CD4-positive, alpha-beta memory T cell (primary cell): ENCODE results near the gene NUAK1. TPM values are rescaled to one million over a fixed set of nuclear protein-coding genes. Genes with fewer than 3 reads are reported as not detected.

Source experiments
- CTCF ChIA-PET: fragments of 350-600 bp; sonication (Branson Sonifier 250); formaldehyde crosslinking; loops from one replicate; lab custom pipeline; 2021; ENCODE audit warnings: inconsistent platforms; ENCODE audit not compliant: partially characterized antibody; lab: Charles Lee
- POLR2A ChIA-PET: fragments of 350-600 bp; sonication (Branson Sonifier 250); formaldehyde crosslinking; loops from one replicate; lab custom pipeline; 2021; ENCODE audit not compliant: partially characterized antibody; lab: Charles Lee
- DNase-seq, 5 donors: peaks; one replicate each; pipeline versions ENCODE4 v3.0.0 to v3.0.0-alpha.2; 2020 to 2022; ENCODE audit warnings: mixed read lengths in 1 of 5
- H3K27ac ChIP-seq: one replicate; pipeline ENCODE4 v1.7.0; 2013; ENCODE audit warnings: low read depth, low read length
- H3K27me3 ChIP-seq: 2 replicates; pipeline ENCODE4 v1.7.0; 2013; ENCODE audit warnings: mild to moderate bottlenecking, low read length, moderate library complexity; ENCODE audit not compliant: insufficient read depth
- H3K36me3 ChIP-seq: 2 replicates; pipeline ENCODE4 v1.7.0; 2013; ENCODE audit warnings: mild to moderate bottlenecking, low read length, moderate library complexity; ENCODE audit not compliant: insufficient read depth
- H3K4me1 ChIP-seq: 2 replicates; pipeline ENCODE4 v1.7.0; 2013; ENCODE audit warnings: mild to moderate bottlenecking, low read length, moderate library complexity; ENCODE audit not compliant: insufficient read depth
- H3K4me3 ChIP-seq, 2 donors: one replicate each; pipeline ENCODE4 v1.7.0; 2013; ENCODE audit warnings: low read length in 2 of 2, mild to moderate bottlenecking in 1 of 2
- H3K9me3 ChIP-seq, 2 donors: one replicate each; pipeline ENCODE4 v1.7.0; 2013; ENCODE audit warnings: low read length in 2 of 2, control low read depth in 1 of 2; ENCODE audit not compliant: control insufficient read depth in 1 of 2
- H3K27ac Mint-ChIP-seq, 7 donors: one replicate each; pipeline ENCODE4 v1.8.0; 2020 to 2021; ENCODE audit warnings: mixed read lengths in 7 of 7, mild to moderate bottlenecking in 6 of 7, inconsistent platforms in 3 of 7, moderate library complexity in 3 of 7
- H3K27me3 Mint-ChIP-seq, 2 donors: one replicate each; pipeline ENCODE4 v1.8.0; 2020 to 2021; ENCODE audit warnings: mixed read lengths in 2 of 2
- H3K36me3 Mint-ChIP-seq, 2 donors: one replicate each; pipeline ENCODE4 v1.8.0; 2020 to 2021; ENCODE audit warnings: mixed read lengths in 2 of 2, inconsistent platforms in 1 of 2, mild to moderate bottlenecking in 1 of 2
- H3K4me1 Mint-ChIP-seq, 4 donors: one replicate each; pipeline ENCODE4 v1.8.0; 2020 to 2021; ENCODE audit warnings: mixed read lengths in 4 of 4, mild to moderate bottlenecking in 1 of 4
- H3K4me3 Mint-ChIP-seq, 8 donors: one replicate each; pipeline ENCODE4 v1.8.0; 2020 to 2021; ENCODE audit warnings: mixed read lengths in 8 of 8, mild to moderate bottlenecking in 7 of 8, moderate library complexity in 6 of 8, inconsistent platforms in 3 of 8
- H3K9me3 Mint-ChIP-seq, 8 donors: one replicate each; pipeline ENCODE4 v1.8.0; 2020 to 2021; ENCODE audit warnings: mixed read lengths in 8 of 8, mild to moderate bottlenecking in 5 of 8, inconsistent platforms in 3 of 8, moderate library complexity in 1 of 8
- intact Hi-C: fragments of 100-400 bp; cut with micrococcal nuclease; formaldehyde crosslinking; loops from one replicate; pipeline ENCODE4 v1.15.1; 2023
- polyA plus RNA-seq, 2 donors: library from polyadenylated mRNA; unstranded; fragments of 300-500 nt; fragmentation: Illumina TruSeq; gene quantifications; one replicate each; pipeline ENCODE4 v1.2.3, GENCODE V29; 2021
- total RNA-seq, 2 experiments: library from RNA; stranded (reverse); gene quantifications; one replicate each; pipeline ENCODE4 v1.2.3, GENCODE V29; 2021

The NUAK1 gene
- total and polyA plus RNA-seq, 4 experiments from 2014 or later: not detected

DNA sequence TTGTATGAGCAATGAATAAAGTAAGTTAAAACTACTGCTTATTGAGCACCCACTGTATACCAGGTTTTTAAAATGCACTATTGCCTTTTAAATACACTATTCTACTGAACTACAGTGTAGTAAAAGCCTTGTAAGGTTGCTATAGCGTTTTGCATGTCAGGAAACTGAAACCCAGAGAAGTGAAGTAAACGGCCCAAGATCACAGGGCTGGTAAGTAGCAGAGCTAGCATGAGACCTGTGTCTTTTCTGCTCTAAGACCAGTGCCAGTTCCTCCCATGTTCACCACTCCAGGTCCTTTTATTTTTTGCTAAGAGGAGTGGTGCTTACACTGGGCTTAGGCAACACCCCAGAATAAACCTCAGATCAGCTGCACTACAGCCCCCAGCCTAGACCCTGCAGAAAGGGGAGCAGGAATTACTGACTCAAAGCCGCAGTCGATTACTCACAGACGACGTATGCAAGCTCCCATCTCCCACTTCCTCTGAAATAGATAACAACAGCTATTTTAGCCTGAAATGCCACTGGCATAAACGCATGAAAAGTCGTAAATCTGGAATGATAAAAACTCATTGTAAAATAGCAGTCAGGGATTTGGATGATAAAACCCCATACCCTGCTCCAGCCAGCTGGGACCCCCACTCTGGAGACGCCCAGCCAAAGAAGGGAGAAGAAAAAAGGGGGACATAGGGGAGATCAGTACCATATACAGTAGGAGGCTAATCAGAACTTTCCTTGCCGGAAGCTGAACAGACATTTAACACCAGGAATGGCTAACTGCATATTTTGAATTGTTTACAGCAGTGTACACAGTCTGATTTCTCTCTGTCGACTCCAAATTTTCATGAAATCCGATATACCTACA is 108.3 kb downstream of the NUAK1 start:
- Mint-ChIP-seq H3K27ac (no peak overlapping the region), H3K9me3 (peaks cover 0 to 2% (median 0%) of the 10 kb centered on the region in 8 donors), H3K4me3 (no peak overlapping the region), H3K27me3 (peaks cover 6 to 9% of the 10 kb centered on the region in 2 donors), H3K4me1 (peaks cover 0 to 1% (median 0%) of the 10 kb centered on the region in 4 donors), H3K36me3 (no peaks in the 10 kb centered on the region)
- ChIA-PET CTCF (interaction anchor here (1.2 kb wide), 1 partner anchor 10 kb away, joined by 3 read pairs; no protein-coding TSS in a partner anchor), POLR2A (no interaction called here)
- no peaks in the 10 kb centered on the region for H3K36me3 ChIP-seq
- H3K4me3 ChIP-seq: no peak overlapping the region
- H3K4me1 ChIP-seq: no peaks in the 10 kb centered on the region
- H3K27me3 ChIP-seq: no peaks in the 10 kb centered on the region
- no peak for DNase-seq
- intact Hi-C loops: no loop called here
- no peaks in the 10 kb centered on the region for H3K9me3 ChIP-seq
- no peak overlapping the region for H3K27ac ChIP-seq

DNA sequence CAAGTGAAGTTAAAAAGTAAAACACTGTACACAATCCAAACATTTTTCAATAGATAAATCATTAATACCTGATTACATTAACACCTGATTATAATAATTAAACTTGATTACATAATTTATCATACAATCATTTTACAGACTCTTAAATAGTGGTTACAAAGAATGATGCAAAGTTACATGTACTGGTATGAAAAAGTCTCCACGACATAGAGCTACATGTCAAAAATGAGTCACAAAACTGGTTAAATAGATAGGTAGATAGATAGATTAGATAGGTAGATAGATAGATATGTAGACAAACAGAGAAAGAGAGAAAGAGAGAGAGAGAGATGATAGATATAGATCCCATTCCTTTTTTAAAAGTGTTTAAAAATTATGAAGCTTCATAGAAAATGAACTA is 109.2 kb downstream of the NUAK1 start:
- Mint-ChIP-seq H3K9me3 (peaks cover 0 to 2% (median 0%) of the 10 kb centered on the region in 8 donors), H3K4me1 (peaks cover 0 to 1% (median 0%) of the 10 kb centered on the region in 4 donors), H3K4me3 (no peak overlapping the region), H3K36me3 (no peaks in the 10 kb centered on the region), H3K27ac (no peak overlapping the region), H3K27me3 (peaks cover 6% of the 10 kb centered on the region in 2 donors)
- Histone ChIP-seq H3K4me3 (no peak overlapping the region), H3K27me3 (no peaks in the 10 kb centered on the region), H3K9me3 (no peaks in the 10 kb centered on the region), H3K27ac (no peak overlapping the region), H3K4me1 (no peaks in the 10 kb centered on the region), H3K36me3 (no peaks in the 10 kb centered on the region)
- ChIA-PET POLR2A (no interaction called here), CTCF (interaction anchor here (1.2 kb wide), 1 partner anchor 9 kb away, joined by 3 read pairs; no protein-coding TSS in a partner anchor)
- no peak for DNase-seq
- intact Hi-C loops: no loop called here

DNA sequence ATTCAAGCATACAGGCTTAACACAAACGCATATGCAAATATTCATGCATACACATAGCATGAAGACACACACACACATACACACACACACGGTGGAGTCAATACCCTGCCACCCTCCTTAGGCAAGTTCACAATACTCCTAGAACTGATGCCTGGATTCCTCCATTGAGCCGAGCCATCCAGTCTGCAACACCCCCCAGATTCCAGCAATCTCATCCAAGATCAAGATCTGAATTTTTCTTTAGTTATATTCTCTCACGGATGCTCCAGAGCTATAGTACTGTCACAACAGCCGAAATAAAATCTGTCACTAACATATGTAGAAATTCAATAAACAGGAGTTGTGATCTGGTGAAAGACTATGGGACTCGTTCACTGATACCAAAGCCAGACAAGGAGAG is 110.8 kb downstream of the NUAK1 start:
- Histone ChIP-seq H3K4me3 (no peak overlapping the region), H3K9me3 (no peaks in the 10 kb centered on the region), H3K36me3 (no peaks in the 10 kb centered on the region), H3K27me3 (no peaks in the 10 kb centered on the region), H3K27ac (no peak overlapping the region), H3K4me1 (no peaks in the 10 kb centered on the region)
- H3K27me3 Mint-ChIP-seq: peaks cover 6% of the 10 kb centered on the region in 2 donors
- H3K27ac Mint-ChIP-seq: no peak overlapping the region
- peaks cover 0 to 1% (median 0%) of the 10 kb centered on the region in 4 donors for H3K4me1 Mint-ChIP-seq
- intact Hi-C loops: no loop called here
- H3K36me3 Mint-ChIP-seq: no peaks in the 10 kb centered on the region
- CTCF ChIA-PET: no interaction called here
- no peak overlapping the region for H3K4me3 Mint-ChIP-seq
- peaks cover 0 to 2% (median 0%) of the 10 kb centered on the region in 8 donors for H3K9me3 Mint-ChIP-seq
- DNase-seq: no peak
- POLR2A ChIA-PET: no interaction called here

DNA sequence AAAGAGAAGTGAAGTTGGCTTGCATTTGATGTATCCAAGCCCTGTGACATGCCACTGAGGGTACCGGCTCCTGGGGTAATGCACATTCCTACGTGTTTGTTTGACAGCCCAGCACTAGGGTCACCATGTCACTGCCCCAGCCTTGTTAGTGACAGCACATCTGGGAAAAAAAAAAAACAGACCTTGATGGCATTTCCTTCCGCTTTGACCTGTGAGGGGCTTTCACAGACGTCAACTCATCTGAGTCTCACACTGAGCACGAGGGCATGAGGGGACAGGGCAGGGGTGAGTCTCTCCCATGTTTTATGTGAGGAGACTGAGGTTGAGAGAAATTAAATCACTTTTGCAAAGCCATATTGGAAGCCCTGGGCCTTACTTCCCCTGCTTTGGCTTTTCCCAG is 111.5 kb downstream of the NUAK1 start:
- DNase-seq: no peak
- no peaks in the 10 kb centered on the region for H3K9me3 ChIP-seq
- intact Hi-C loops: no loop called here
- no peaks in the 10 kb centered on the region for H3K36me3 ChIP-seq
- H3K27ac ChIP-seq: no peak overlapping the region
- no peaks in the 10 kb centered on the region for H3K4me1 ChIP-seq
- no peaks in the 10 kb centered on the region for H3K36me3 Mint-ChIP-seq
- ChIA-PET POLR2A (no interaction called here), CTCF (no interaction called here)
- no peaks in the 10 kb centered on the region for H3K27me3 ChIP-seq
- peaks cover 4 to 6% of the 10 kb centered on the region in 2 donors for H3K27me3 Mint-ChIP-seq
- H3K4me1 Mint-ChIP-seq: peaks cover 0 to 1% (median 0%) of the 10 kb centered on the region in 4 donors
- peaks cover 0 to 2% (median 0%) of the 10 kb centered on the region in 8 donors for H3K9me3 Mint-ChIP-seq
- H3K4me3 Mint-ChIP-seq: no peak overlapping the region
- H3K4me3 ChIP-seq: no peak overlapping the region
- H3K27ac Mint-ChIP-seq: no peak overlapping the region

DNA sequence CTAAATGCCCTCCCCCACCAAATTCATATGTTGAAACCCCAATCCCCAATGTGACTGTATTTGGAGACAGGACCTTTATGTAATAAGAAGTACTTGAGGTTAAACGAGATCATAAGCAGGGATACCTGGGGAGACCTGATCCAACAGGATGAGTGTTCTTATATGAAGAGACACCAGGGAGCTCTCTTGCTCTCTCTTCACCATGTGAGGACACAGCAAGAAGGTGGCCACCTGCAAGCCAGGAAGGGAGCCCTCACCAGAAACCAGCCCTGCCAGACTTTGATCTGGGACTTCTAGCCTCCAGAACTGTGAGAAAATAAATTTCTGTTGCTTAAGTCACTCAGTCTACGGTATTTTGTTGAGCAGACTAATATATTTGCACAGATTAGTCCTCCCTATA is 113.6 kb downstream of the NUAK1 start:
- CTCF ChIA-PET: no interaction called here
- Mint-ChIP-seq H3K4me3 (no peak overlapping the region), H3K27me3 (peaks cover 4 to 6% of the 10 kb centered on the region in 2 donors), H3K36me3 (no peaks in the 10 kb centered on the region), H3K4me1 (peaks cover 0 to 1% (median 0%) of the 10 kb centered on the region in 4 donors), H3K27ac (no peak overlapping the region), H3K9me3 (peaks cover 0 to 2% (median 0%) of the 10 kb centered on the region in 8 donors)
- POLR2A ChIA-PET: no interaction called here
- Histone ChIP-seq H3K9me3 (no peaks in the 10 kb centered on the region), H3K36me3 (no peaks in the 10 kb centered on the region), H3K4me1 (no peaks in the 10 kb centered on the region), H3K4me3 (no peak overlapping the region), H3K27me3 (no peaks in the 10 kb centered on the region), H3K27ac (no peak overlapping the region)
- DNase-seq: no peak
- intact Hi-C loops: no loop called here

DNA sequence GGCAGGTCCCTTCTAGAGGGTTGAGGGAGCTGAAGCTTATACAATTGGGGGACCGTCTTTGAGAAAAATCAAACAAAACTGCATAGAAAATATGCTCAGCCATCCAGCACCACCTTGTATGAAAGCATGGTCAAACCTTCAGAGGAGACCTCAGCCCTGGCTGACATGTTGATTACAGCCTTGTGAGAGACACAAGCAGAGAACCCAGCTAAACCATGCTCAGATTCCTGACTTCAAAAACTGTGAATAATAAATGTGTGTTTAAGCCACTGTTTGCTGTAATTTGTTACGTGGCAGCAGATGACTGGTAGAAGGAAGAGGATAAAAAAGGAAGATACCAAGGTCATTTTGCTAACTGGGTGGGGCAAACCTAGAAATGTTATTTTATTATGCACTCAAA is 115.7 kb downstream of the NUAK1 start:
- peaks cover 7 to 8% of the 10 kb centered on the region in 2 donors for H3K27me3 Mint-ChIP-seq
- CTCF ChIA-PET: no interaction called here
- DNase-seq: no peak

DNA sequence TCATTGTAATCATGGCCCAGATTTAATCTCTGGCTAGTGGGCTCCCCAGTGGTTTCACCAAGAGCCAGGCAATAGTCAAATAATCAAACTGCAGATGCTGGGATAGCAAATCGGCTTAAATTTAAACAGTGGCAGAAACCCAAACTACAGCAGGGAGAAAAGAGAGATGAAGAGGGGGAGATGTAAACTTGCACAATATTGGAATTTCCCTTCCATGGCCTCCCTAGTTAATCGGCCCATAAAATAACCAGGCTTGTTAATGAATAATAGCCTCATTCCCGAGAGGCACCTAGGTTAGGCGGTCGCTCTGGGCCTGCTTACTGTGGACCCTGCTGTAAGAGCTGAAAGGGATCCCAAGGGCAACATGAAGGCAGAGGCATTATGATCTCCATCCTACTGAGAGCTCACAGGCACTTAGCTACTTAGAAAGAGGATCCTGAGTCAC is 116.2 kb downstream of the NUAK1 start:
- no peak overlapping the region for H3K4me3 Mint-ChIP-seq
- H3K4me1 Mint-ChIP-seq: peaks cover 0 to under 1% (median 0%) of the 10 kb centered on the region in 4 donors
- ChIA-PET POLR2A (no interaction called here), CTCF (no interaction called here)
- DNase-seq: no peak
- Histone ChIP-seq H3K4me1 (no peaks in the 10 kb centered on the region), H3K36me3 (no peaks in the 10 kb centered on the region), H3K27me3 (no peaks in the 10 kb centered on the region), H3K4me3 (no peak overlapping the region), H3K27ac (no peak overlapping the region), H3K9me3 (no peaks in the 10 kb centered on the region)
- no peak overlapping the region for H3K27ac Mint-ChIP-seq
- H3K36me3 Mint-ChIP-seq: peaks cover 0 to 5% of the 10 kb centered on the region in 2 donors
- peaks cover 3 to 23% (median 11%) of the 10 kb centered on the region in 8 donors for H3K9me3 Mint-ChIP-seq
- peaks cover 3 to 6% of the 10 kb centered on the region in 2 donors for H3K27me3 Mint-ChIP-seq
- intact Hi-C loops: no loop called here

More for the DNA sequence above, 115.7 kb downstream of the NUAK1 start:
- H3K9me3 Mint-ChIP-seq: peaks cover 3 to 18% (median 11%) of the 10 kb centered on the region in 8 donors
- intact Hi-C loops: no loop called here
- H3K4me1 Mint-ChIP-seq: peaks cover 0 to 1% (median 0%) of the 10 kb centered on the region in 4 donors
- H3K36me3 Mint-ChIP-seq: peaks cover 0 to 5% of the 10 kb centered on the region in 2 donors
- no peak overlapping the region for H3K4me3 ChIP-seq
- H3K4me3 Mint-ChIP-seq: no peak overlapping the region
- no peaks in the 10 kb centered on the region for H3K4me1 ChIP-seq
- no peak overlapping the region for H3K27ac ChIP-seq
- no peak overlapping the region for H3K27ac Mint-ChIP-seq
- no peaks in the 10 kb centered on the region for H3K36me3 ChIP-seq
- no peaks in the 10 kb centered on the region for H3K9me3 ChIP-seq
- no peaks in the 10 kb centered on the region for H3K27me3 ChIP-seq
- POLR2A ChIA-PET: no interaction called here
